Stimulated activated CD8-positive, alpha-beta memory T cell treated with anti-CD3 and anti-CD28 coated beads, Interleukin-12 subunit alpha, Interleukin-12 subunit beta, amount 100 ng/mL, for 4 hours (primary cell): ENCODE measurements around the gene SLC47A2.

ENCODE experiments used
- DNase-seq: peaks from one replicate; pipeline ENCODE4 v3.0.0-alpha.2; 2020; ENCODE audit warnings: low read depth

SLC47A2 gene

GRCh38 chr17:19645734-19646201 lies 70.6 kb downstream of the SLC47A2 start:
- DNase-seq = peak; percentile 8

- DNase-seq = no peak
These were observed 71.7 kb downstream of the SLC47A2 start for GRCh38 chr17:19644493-19645210.

- no peak for DNase-seq
These were observed 74.0 kb downstream of the SLC47A2 start for GRCh38 chr17:19642373-19642893.

GRCh38 chr17:19641687-19642372 lies 74.6 kb downstream of the SLC47A2 start:
- DNase-seq = no peak

- no peak for DNase-seq
These were observed 84.5 kb downstream of the SLC47A2 start for GRCh38 chr17:19631905-19632304.

- DNase-seq = no peak
These were observed 85.7 kb downstream of the SLC47A2 start for GRCh38 chr17:19630661-19631060.

GRCh38 chr17:19630035-19630434 lies 86.3 kb downstream of the SLC47A2 start:
- no peak for DNase-seq

GRCh38 chr17:19629449-19629848 lies 86.9 kb downstream of the SLC47A2 start:
- no peak for DNase-seq
